HL-60 (cell line): ENCODE measurements around the gene TSSK2.
"Not testable (repeated sequence)": the region's sequence is repeated elsewhere in the genome, so short reads cannot be mapped to it uniquely, and the experiment has no call there.

ENCODE experiments used
- DNase-seq, 2 experiments: peaks; one replicate each; pipeline ENCODE4 v3.0.0-alpha.2; 2010 to 2020; ENCODE audit warnings: low read depth in 1 of 2, low spot score in 1 of 2
- H3K27ac ChIP-seq: fragments of 250-450 bp; sonication (Bioruptor Pico); replicated peaks from 2 replicates; pipeline ENCODE4 v1.5.1; 2020; ENCODE audit warnings: mild to moderate bottlenecking, moderate library complexity
- H3K27me3 ChIP-seq: fragments of 250-450 bp; sonication (Bioruptor Pico); 2 replicates; pipeline ENCODE4 v1.5.1; 2021; ENCODE audit warnings: mild to moderate bottlenecking, moderate library complexity; ENCODE audit not compliant: insufficient read depth, poor library complexity, severe bottlenecking
- H3K4me3 ChIP-seq: replicated peaks from 2 replicates; pipeline ENCODE4 v1.5.1; 2011; ENCODE audit warnings: mild to moderate bottlenecking, control low read depth, low read length; ENCODE audit not compliant: insufficient read depth
- GABPA ChIP-seq: IDR thresholded peaks from 2 replicates; pipeline ENCODE4 v1.6.1; 2012; ENCODE audit warnings: low read depth
- POLR2AphosphoS5 ChIP-seq: IDR thresholded peaks from 2 replicates; pipeline ENCODE4 v1.6.1; 2012; ENCODE audit warnings: low read depth
- REST ChIP-seq: IDR thresholded peaks from 2 replicates; pipeline ENCODE4 v1.6.1; 2012; ENCODE audit warnings: low read depth; ENCODE audit not compliant: insufficient replicate concordance
- SPI1 ChIP-seq: IDR thresholded peaks from 2 replicates; pipeline ENCODE4 v1.6.1; 2012; ENCODE audit warnings: low read depth, mild to moderate bottlenecking, borderline replicate concordance
- TF ChIP-seq, protein P1 (sequence below): IDR thresholded peaks from one replicate; pipeline ENCODE4 v1.5.1; 2011; ENCODE audit warnings: low read length, control low read depth, inconsistent platforms; ENCODE audit not compliant: insufficient read depth

TSSK2 gene

DNA sequence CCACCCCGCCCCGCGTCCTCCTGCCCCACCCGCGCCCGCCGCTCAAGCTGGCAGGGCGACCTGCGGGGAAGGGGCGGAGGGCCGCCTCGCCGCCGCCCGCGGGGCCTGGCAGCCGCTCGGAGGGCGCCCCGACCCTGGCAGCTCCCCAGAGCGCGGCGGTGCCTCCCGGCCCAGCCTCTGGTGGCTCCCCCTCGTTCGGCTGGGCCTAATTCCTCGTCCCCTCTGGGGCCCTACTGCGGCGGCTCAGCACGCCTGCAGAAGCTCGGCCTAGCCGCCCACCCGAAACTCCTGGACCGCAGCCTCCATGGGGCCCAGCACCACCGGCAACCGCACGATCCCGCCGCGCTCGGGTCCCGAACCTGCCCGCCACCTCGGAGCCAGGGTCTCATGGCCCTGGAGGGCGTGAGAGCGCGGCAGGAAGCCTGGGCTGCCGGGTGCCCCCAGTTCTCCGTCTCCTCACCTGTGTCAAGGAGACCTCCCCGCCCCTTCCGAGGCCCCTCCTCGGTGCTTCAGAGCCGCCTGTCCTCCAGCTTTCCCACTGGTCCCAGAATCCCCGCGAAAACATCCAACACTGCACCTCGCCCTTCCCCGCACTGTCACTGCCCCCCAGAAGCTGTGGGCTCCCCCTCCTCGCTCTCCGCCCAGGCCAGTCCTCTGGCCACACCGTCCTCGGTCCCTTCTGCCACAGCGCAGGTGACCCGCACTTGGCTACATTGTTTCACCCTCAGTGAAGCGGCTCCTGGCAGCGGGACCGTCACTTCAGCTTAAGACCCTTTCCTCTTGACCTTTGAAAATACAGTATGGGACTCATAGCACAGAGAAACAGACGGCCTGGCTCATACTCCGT lies 19.6 kb downstream of the TSSK2 start:
- DNase-seq = no peak
- Histone ChIP-seq H3K27ac (no peak overlapping the region), H3K4me3 (no peak overlapping the region), H3K27me3 (peaks cover 34% of the 10 kb centered on the region)
- TF ChIP-seq POLR2AphosphoS5 (no peak), REST (no peak), GABPA (no peak), SPI1 (no peak)
- TF ChIP-seq, protein P1, sequence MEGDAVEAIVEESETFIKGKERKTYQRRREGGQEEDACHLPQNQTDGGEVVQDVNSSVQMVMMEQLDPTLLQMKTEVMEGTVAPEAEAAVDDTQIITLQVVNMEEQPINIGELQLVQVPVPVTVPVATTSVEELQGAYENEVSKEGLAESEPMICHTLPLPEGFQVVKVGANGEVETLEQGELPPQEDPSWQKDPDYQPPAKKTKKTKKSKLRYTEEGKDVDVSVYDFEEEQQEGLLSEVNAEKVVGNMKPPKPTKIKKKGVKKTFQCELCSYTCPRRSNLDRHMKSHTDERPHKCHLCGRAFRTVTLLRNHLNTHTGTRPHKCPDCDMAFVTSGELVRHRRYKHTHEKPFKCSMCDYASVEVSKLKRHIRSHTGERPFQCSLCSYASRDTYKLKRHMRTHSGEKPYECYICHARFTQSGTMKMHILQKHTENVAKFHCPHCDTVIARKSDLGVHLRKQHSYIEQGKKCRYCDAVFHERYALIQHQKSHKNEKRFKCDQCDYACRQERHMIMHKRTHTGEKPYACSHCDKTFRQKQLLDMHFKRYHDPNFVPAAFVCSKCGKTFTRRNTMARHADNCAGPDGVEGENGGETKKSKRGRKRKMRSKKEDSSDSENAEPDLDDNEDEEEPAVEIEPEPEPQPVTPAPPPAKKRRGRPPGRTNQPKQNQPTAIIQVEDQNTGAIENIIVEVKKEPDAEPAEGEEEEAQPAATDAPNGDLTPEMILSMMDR = no peak

GRCh38 chr22:19151329-19152191 lies 20.5 kb downstream of the TSSK2 start:
- H3K4me3 ChIP-seq = no peak overlapping the region
- H3K27me3 ChIP-seq = peaks cover 34% of the 10 kb centered on the region
- no peak for DNase-seq
- no peak overlapping the region for H3K27ac ChIP-seq
- TF ChIP-seq GABPA = no peak
- TF ChIP-seq, protein P1 = no peak
- no peak for TF ChIP-seq POLR2AphosphoS5
- TF ChIP-seq SPI1 = no peak
- no peak for TF ChIP-seq REST

DNA sequence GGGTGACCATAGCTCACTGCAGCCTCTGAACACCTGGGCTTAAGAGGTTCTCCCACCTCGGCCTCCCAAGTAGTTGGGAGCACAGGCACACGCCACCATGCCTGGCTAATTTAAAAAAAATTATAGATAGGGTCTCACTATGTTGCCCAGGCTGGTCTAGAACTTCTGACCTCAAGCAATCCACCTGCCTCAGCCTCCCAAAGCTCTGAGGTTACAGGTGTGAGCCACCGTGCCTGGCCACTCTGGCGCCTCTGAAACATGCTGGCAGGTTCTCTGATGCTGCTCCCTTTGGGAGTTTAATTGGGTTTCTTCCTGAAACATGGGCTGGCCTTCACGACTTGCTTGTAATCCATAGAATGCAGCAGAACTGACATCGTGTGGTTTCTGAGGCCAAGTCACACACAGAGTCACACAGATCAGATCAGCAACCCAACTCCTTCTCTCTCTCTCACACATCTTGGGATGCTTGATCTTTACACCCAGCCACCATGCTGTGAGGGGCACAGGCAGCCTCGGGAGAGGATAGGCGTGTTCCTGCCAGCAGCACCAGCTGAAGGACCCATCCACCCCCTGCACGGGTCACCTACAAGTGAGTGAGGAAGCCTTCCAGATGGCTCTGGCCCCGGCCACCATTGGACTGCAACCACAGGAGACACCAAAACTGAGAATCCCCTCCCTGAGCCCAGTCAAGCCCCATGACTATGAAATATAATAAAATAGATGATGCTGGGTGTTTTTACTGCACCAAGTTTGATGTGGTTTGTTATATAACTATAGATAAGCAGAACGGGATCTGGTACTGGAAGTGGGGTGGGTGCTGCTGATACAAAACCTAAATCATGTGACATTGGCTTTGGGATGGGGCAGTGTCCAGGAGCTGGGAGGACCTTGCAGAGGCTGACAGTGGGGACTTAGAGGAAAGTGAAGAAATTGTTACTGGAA lies 22.1 kb downstream of the TSSK2 start:
- no peak overlapping the region for H3K4me3 ChIP-seq
- H3K27ac ChIP-seq = no peak overlapping the region
- no peak for TF ChIP-seq POLR2AphosphoS5
- no peak for TF ChIP-seq SPI1
- TF ChIP-seq GABPA = no peak
- TF ChIP-seq REST = no peak
- no peak for DNase-seq
- peaks cover 30% of the 10 kb centered on the region for H3K27me3 ChIP-seq

DNA sequence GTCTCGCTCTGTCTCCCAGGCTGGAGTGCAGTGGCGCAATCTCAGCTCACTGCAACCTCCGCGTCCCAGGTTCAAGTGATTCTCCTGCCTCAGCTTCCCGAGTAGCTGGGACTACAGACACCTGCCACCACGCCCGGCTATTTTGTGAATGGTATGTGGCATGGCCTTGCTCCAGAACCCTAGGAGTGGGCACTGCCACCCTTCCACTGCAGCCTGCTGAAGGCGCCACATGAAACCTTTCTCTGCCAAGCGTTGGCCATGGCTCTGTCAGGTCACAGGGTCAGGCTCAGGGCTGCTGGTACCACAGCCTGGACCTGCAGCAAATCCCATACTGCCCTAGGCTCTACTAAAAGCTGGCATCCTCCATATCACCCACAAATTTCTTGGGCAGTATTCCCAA lies 25.0 kb downstream of the TSSK2 start:
- not testable (repeated sequence) for DNase-seq, H3K27me3 ChIP-seq, H3K4me3 ChIP-seq, H3K27ac ChIP-seq

GRCh38 chr22:19158649-19159048 lies 27.5 kb downstream of the TSSK2 start:
- not testable (repeated sequence) for DNase-seq, H3K27me3 ChIP-seq, H3K4me3 ChIP-seq, H3K27ac ChIP-seq
